Lung (tissue), 12 donors: ENCODE results near the gene ABLIM2. TPM values are rescaled to one million over a fixed set of nuclear protein-coding genes. Genes with fewer than 3 reads are reported as not detected.

Source experiments
- ATAC-seq: fragments of 200-7000 bp; cut with Tn5 transposase; one replicate; pipeline ENCODE4 v1.9.1; 2020; ENCODE audit warnings: moderate number of reproducible peaks; ENCODE audit not compliant: insufficient read depth, low FRiP score
- DNase-seq, 3 donors: peaks; one replicate each; pipeline ENCODE4 v3.0.0-alpha.2; 2013 to 2017
- H3K27ac ChIP-seq, 2 donors: one replicate each; pipeline ENCODE4 v1.5.1; 2013; ENCODE audit warnings: mild to moderate bottlenecking in 2 of 2, moderate library complexity in 2 of 2, control low read depth in 1 of 2, inconsistent platforms in 1 of 2, low read depth in 1 of 2, low read length in 1 of 2
- H3K27me3 ChIP-seq, 3 donors: one replicate each; pipeline ENCODE4 v1.5.1; 2013; ENCODE audit warnings: low read length in 2 of 3; ENCODE audit not compliant: control insufficient read depth in 3 of 3, insufficient read depth in 3 of 3
- H3K36me3 ChIP-seq, 4 donors: one replicate each; pipeline ENCODE4 v1.5.1; 2013; ENCODE audit warnings: low read length in 4 of 4, mild to moderate bottlenecking in 1 of 4, moderate library complexity in 1 of 4; ENCODE audit not compliant: control insufficient read depth in 4 of 4, insufficient read depth in 4 of 4
- H3K4me1 ChIP-seq, 5 donors: one replicate each; pipeline ENCODE4 v1.5.1; 2013; ENCODE audit warnings: low read length in 5 of 5, mild to moderate bottlenecking in 2 of 5, moderate library complexity in 1 of 5; ENCODE audit not compliant: control insufficient read depth in 5 of 5, insufficient read depth in 5 of 5
- H3K4me3 ChIP-seq: one replicate; pipeline ENCODE4 v1.5.1; 2013; ENCODE audit warnings: mild to moderate bottlenecking, control low read depth, moderate library complexity
- H3K9ac ChIP-seq, 2 donors: one replicate each; pipeline ENCODE4 v1.5.1; 2013; ENCODE audit warnings: low read length in 2 of 2, control low read depth in 1 of 2; ENCODE audit not compliant: insufficient read depth in 1 of 2
- H3K9me3 ChIP-seq, 4 donors: one replicate each; pipeline ENCODE4 v1.5.1; 2013; ENCODE audit warnings: low read length in 3 of 4, mild to moderate bottlenecking in 1 of 4, moderate library complexity in 1 of 4; ENCODE audit not compliant: control insufficient read depth in 4 of 4, insufficient read depth in 3 of 4
- CTCF ChIP-seq: IDR thresholded peaks from 2 replicates; pipeline ENCODE4 v1.5.1; 2012; ENCODE audit warnings: mild to moderate bottlenecking; ENCODE audit errors: control extremely low read depth, extremely low read depth
- WGBS, 2 donors: extraction: QIAGEN DNeasy Blood & Tissue Kit; methylation state at CpG; one replicate each; pipeline ENCODE4 v1.1.7; 2013; 5-methylcytosine and 5-hydroxymethylcytosine counted together
- polyA plus RNA-seq, 2 donors: library from polyadenylated mRNA; stranded (reverse); fragments of 200-250 nt; gene quantifications; one replicate each; pipeline ENCODE4 v1.2.1, GENCODE V29; 2013
- total RNA-seq, 2 donors: library from RNA; depleted of rRNA in 1 of 2; stranded (reverse); fragments of >200 nt in 1 of 2; gene quantifications; one replicate each; pipeline ENCODE4 v1.2.1, GENCODE V29; 2014 to 2021
- donor health status: control.
- donor health status: control.
- donor health status: Bipolar disorder and iron deficiency.
- donor health status: healthy.
- donor health status: DM: yes; HTN: yes; CAD: no.

Gene ABLIM2
- total and polyA plus RNA-seq, 4 donors = 1.7 to 10.9 (median 5.2) TPM

- no peak overlapping the region for H3K27ac ChIP-seq
- H3K9me3 ChIP-seq = peaks cover 0 to 2% (median 0%) of the 10 kb centered on the region in 4 donors
- 86 to 89% methylated on average over 10 of the region's 10 CpGs for WGBS, 2 donors
- ATAC-seq = no peak
- H3K36me3 ChIP-seq = no peaks in the 10 kb centered on the region
- TF ChIP-seq CTCF = no peak
- H3K4me3 ChIP-seq = no peak overlapping the region
- peaks cover 0 to 8% (median 4%) of the 10 kb centered on the region in 5 donors for H3K4me1 ChIP-seq
- no peaks in the 10 kb centered on the region for H3K27me3 ChIP-seq
- no peak overlapping the region for H3K9ac ChIP-seq
- no peak for DNase-seq
These were observed 26.2 kb downstream of the ABLIM2 start for GRCh38 chr4:8132400-8132799.

GRCh38 chr4:8131826-8132225 is 26.8 kb downstream of the ABLIM2 start:
- WGBS, 2 donors = 80 to 84% methylated on average over 18 of the region's 18 CpGs
- Histone ChIP-seq H3K9me3 (peaks cover 0 to 2% (median 0%) of the 10 kb centered on the region in 4 donors), H3K4me3 (no peak overlapping the region), H3K4me1 (peaks cover 0 to 8% (median 4%) of the 10 kb centered on the region in 5 donors), H3K27me3 (no peaks in the 10 kb centered on the region), H3K9ac (no peak overlapping the region), H3K36me3 (no peaks in the 10 kb centered on the region), H3K27ac (no peak overlapping the region)
- no peak for DNase-seq
- TF ChIP-seq CTCF = no peak
- no peak for ATAC-seq

- Histone ChIP-seq H3K4me1 (peaks cover 0 to 8% (median 4%) of the 10 kb centered on the region in 5 donors), H3K4me3 (no peak overlapping the region), H3K9ac (no peak overlapping the region), H3K9me3 (peaks cover 0 to 2% (median 0%) of the 10 kb centered on the region in 4 donors), H3K36me3 (no peaks in the 10 kb centered on the region), H3K27ac (no peak overlapping the region), H3K27me3 (no peaks in the 10 kb centered on the region)
- no peak for TF ChIP-seq CTCF
- ATAC-seq = no peak
- no peak for DNase-seq
- 32 to 53% methylated on average over 8 of the region's 8 CpGs for WGBS, 2 donors
These were observed 27.4 kb downstream of the ABLIM2 start for GRCh38 chr4:8131210-8131609.
